GM12865 (cell line): ENCODE data around the gene CDH11.

Experiments used
- DNase-seq: peaks from one replicate; pipeline ENCODE4 v3.0.0; 2010; ENCODE audit warnings: low read depth
- H3K4me3 ChIP-seq: 2 replicates; pipeline ENCODE4 v1.5.1; 2011; ENCODE audit warnings: mild to moderate bottlenecking, low read depth, low read length, control low read depth
- CTCF ChIP-seq: IDR thresholded peaks from 2 replicates; pipeline ENCODE4 v1.5.1; 2011; ENCODE audit warnings: low read length, control low read depth, low read depth, inconsistent platforms; ENCODE audit not compliant: insufficient read depth; ENCODE audit errors: missing control alignments

The CDH11 gene

GRCh38 chr16:65023802-65024201 lies 98.1 kb downstream of the CDH11 start:
- H3K4me3 ChIP-seq: no peak overlapping the region
- DNase-seq: no peak
- no peak for TF ChIP-seq CTCF

GRCh38 chr16:65021852-65022595 lies 99.8 kb downstream of the CDH11 start:
- no peak for DNase-seq
- TF ChIP-seq CTCF: no peak
- H3K4me3 ChIP-seq: no peak overlapping the region

GRCh38 chr16:65016754-65017153 lies 105.1 kb downstream of the CDH11 start:
- TF ChIP-seq CTCF: no peak
- no peak for DNase-seq
- no peak overlapping the region for H3K4me3 ChIP-seq

- no peak for DNase-seq
- no peak overlapping the region for H3K4me3 ChIP-seq
- TF ChIP-seq CTCF: no peak
Measured at GRCh38 chr16:65015599-65015998, 106.3 kb downstream of the CDH11 start.

- DNase-seq: no peak
- TF ChIP-seq CTCF: no peak
- H3K4me3 ChIP-seq: no peak overlapping the region
Measured at GRCh38 chr16:65012357-65012756, 109.5 kb downstream of the CDH11 start.

GRCh38 chr16:65010125-65010524 lies 111.7 kb downstream of the CDH11 start:
- H3K4me3 ChIP-seq: no peak overlapping the region
- no peak for DNase-seq

More at GRCh38 chr16:65010125-65010524, 111.7 kb downstream of the CDH11 start:
- no peak for TF ChIP-seq CTCF
